ACC112 (cell line): ENCODE results near the gene NEXMIF.
"Not testable (repeated sequence)": the region's sequence is repeated elsewhere in the genome, so short reads cannot be mapped to it uniquely, and the experiment has no call there.

Source experiments
- H2AFZ ChIP-seq: fragments of 200-600 bp; sonication (generic); one replicate; pipeline ENCODE4 v1.6.0; 2017; ENCODE audit warnings: antibody characterized with exemption, low read length; ENCODE audit not compliant: unreplicated experiment
- H3K27ac ChIP-seq: fragments of 200-600 bp; sonication (generic); 2 replicates; pipeline ENCODE4 v1.5.1; 2014; ENCODE audit warnings: low read depth, mild to moderate bottlenecking, antibody characterized with exemption, low read length, moderate library complexity
- H3K27me3 ChIP-seq: fragments of 200-600 bp; sonication (generic); 2 replicates; pipeline ENCODE4 v1.6.1; 2014; ENCODE audit warnings: mild to moderate bottlenecking, antibody characterized with exemption, low read length, moderate library complexity, mixed read lengths; ENCODE audit not compliant: insufficient read depth
- H3K36me3 ChIP-seq: fragments of 200-600 bp; sonication (generic); 2 replicates; pipeline ENCODE4 v1.6.1; 2016; ENCODE audit warnings: mild to moderate bottlenecking, antibody characterized with exemption, low read length, moderate library complexity, mixed read lengths; ENCODE audit not compliant: insufficient read depth
- H3K4me1 ChIP-seq: fragments of 200-600 bp; sonication (generic); one replicate; pipeline ENCODE4 v1.6.1; 2016; ENCODE audit warnings: low read length, mixed read lengths; ENCODE audit not compliant: insufficient read depth, unreplicated experiment, control insufficient read depth
- H3K4me3 ChIP-seq: fragments of 200-600 bp; sonication (generic); 2 replicates; pipeline ENCODE4 v1.5.1; 2014; ENCODE audit warnings: mild to moderate bottlenecking, low read depth, low read length
- H3K79me2 ChIP-seq: fragments of 200-600 bp; sonication (generic); one replicate; pipeline ENCODE4 v1.6.0; 2016; ENCODE audit warnings: low read length; ENCODE audit not compliant: control insufficient read depth, unreplicated experiment, insufficient read depth

The NEXMIF gene

GRCh38 chrX:74797338-74797887, 127.8 kb downstream of the NEXMIF start:
- no peak overlapping the region for H2AFZ ChIP-seq
- no peak overlapping the region for H3K4me3 ChIP-seq
- H3K4me1 ChIP-seq: no peaks in the 10 kb centered on the region
- no peaks in the 10 kb centered on the region for H3K36me3 ChIP-seq
- H3K79me2 ChIP-seq: no peaks in the 10 kb centered on the region
- no peak overlapping the region for H3K27ac ChIP-seq
- H3K27me3 ChIP-seq: no peaks in the 10 kb centered on the region

- Histone ChIP-seq H2AFZ (no peak overlapping the region), H3K4me1 (no peaks in the 10 kb centered on the region)
These were observed 136.6 kb downstream of the NEXMIF start for GRCh38 chrX:74788545-74789086.

GRCh38 chrX:74784629-74785028, 140.6 kb downstream of the NEXMIF start:
- Histone ChIP-seq H3K79me2 (no peaks in the 10 kb centered on the region), H3K27ac (no peak overlapping the region), H3K4me1 (no peaks in the 10 kb centered on the region), H2AFZ (no peak overlapping the region), H3K27me3 (no peaks in the 10 kb centered on the region), H3K36me3 (no peaks in the 10 kb centered on the region), H3K4me3 (no peak overlapping the region)

More at GRCh38 chrX:74788545-74789086, 136.6 kb downstream of the NEXMIF start:
- H3K36me3 ChIP-seq: no peaks in the 10 kb centered on the region
- H3K27me3 ChIP-seq: no peaks in the 10 kb centered on the region
- no peaks in the 10 kb centered on the region for H3K79me2 ChIP-seq
- no peak overlapping the region for H3K27ac ChIP-seq
- H3K4me3 ChIP-seq: no peak overlapping the region

- no peaks in the 10 kb centered on the region for H3K4me1 ChIP-seq
- no peaks in the 10 kb centered on the region for H3K27me3 ChIP-seq
- H3K4me3 ChIP-seq: no peak overlapping the region
- no peak overlapping the region for H3K27ac ChIP-seq
- no peaks in the 10 kb centered on the region for H3K79me2 ChIP-seq
- no peak overlapping the region for H2AFZ ChIP-seq
- H3K36me3 ChIP-seq: no peaks in the 10 kb centered on the region
These were observed 143.7 kb downstream of the NEXMIF start for GRCh38 chrX:74781507-74782034.

- no peak overlapping the region for H3K4me3 ChIP-seq
- no peak overlapping the region for H3K27ac ChIP-seq
- no peaks in the 10 kb centered on the region for H3K4me1 ChIP-seq
- H3K79me2 ChIP-seq: no peaks in the 10 kb centered on the region
- no peaks in the 10 kb centered on the region for H3K36me3 ChIP-seq
- H3K27me3 ChIP-seq: no peaks in the 10 kb centered on the region
- no peak overlapping the region for H2AFZ ChIP-seq
These were observed 146.1 kb downstream of the NEXMIF start for GRCh38 chrX:74779175-74779574.

GRCh38 chrX:74774988-74775387, 150.3 kb downstream of the NEXMIF start:
- H3K27me3 ChIP-seq: no peaks in the 10 kb centered on the region
- H2AFZ ChIP-seq: no peak overlapping the region
- no peak overlapping the region for H3K4me3 ChIP-seq
- no peak overlapping the region for H3K27ac ChIP-seq
- H3K36me3 ChIP-seq: no peaks in the 10 kb centered on the region
- no peaks in the 10 kb centered on the region for H3K4me1 ChIP-seq
- no peaks in the 10 kb centered on the region for H3K79me2 ChIP-seq

GRCh38 chrX:74736450-74736849, 188.8 kb downstream of the NEXMIF start:
- H3K4me3 ChIP-seq: no peak overlapping the region
- H2AFZ ChIP-seq: no peak overlapping the region
- no peaks in the 10 kb centered on the region for H3K4me1 ChIP-seq
- no peaks in the 10 kb centered on the region for H3K36me3 ChIP-seq
- H3K27ac ChIP-seq: no peak overlapping the region
- no peaks in the 10 kb centered on the region for H3K79me2 ChIP-seq
- no peaks in the 10 kb centered on the region for H3K27me3 ChIP-seq

GRCh38 chrX:74705269-74705668, 220.0 kb downstream of the NEXMIF start:
- H3K4me3 ChIP-seq: no peak overlapping the region
- H3K27me3 ChIP-seq: no peaks in the 10 kb centered on the region
- H2AFZ ChIP-seq: no peak overlapping the region
- H3K79me2 ChIP-seq: no peaks in the 10 kb centered on the region
- H3K36me3 ChIP-seq: no peaks in the 10 kb centered on the region
- no peak overlapping the region for H3K27ac ChIP-seq
- no peaks in the 10 kb centered on the region for H3K4me1 ChIP-seq

- H3K36me3 ChIP-seq, H2AFZ ChIP-seq, H3K79me2 ChIP-seq, H3K4me3 ChIP-seq, H3K4me1 ChIP-seq, H3K27me3 ChIP-seq, H3K27ac ChIP-seq: not testable (repeated sequence)
These were observed 223.9 kb downstream of the NEXMIF start for GRCh38 chrX:74701343-74701742.

GRCh38 chrX:74684466-74684865, 240.8 kb downstream of the NEXMIF start:
- H2AFZ ChIP-seq: no peak overlapping the region
- no peak overlapping the region for H3K27ac ChIP-seq

More at GRCh38 chrX:74684466-74684865, 240.8 kb downstream of the NEXMIF start:
- no peaks in the 10 kb centered on the region for H3K79me2 ChIP-seq
- H3K4me3 ChIP-seq: no peak overlapping the region
- H3K4me1 ChIP-seq: no peaks in the 10 kb centered on the region
- no peaks in the 10 kb centered on the region for H3K36me3 ChIP-seq
- no peaks in the 10 kb centered on the region for H3K27me3 ChIP-seq
